ENCODE results near the gene HIVEP3. TPM values are rescaled to one million over a fixed set of nuclear protein-coding genes. Genes with fewer than 3 reads are reported as not detected.

The HIVEP3 gene
- total and polyA plus RNA-seq, 7 donors: 0.70 to 3.4 (median 2.1) TPM

DNA sequence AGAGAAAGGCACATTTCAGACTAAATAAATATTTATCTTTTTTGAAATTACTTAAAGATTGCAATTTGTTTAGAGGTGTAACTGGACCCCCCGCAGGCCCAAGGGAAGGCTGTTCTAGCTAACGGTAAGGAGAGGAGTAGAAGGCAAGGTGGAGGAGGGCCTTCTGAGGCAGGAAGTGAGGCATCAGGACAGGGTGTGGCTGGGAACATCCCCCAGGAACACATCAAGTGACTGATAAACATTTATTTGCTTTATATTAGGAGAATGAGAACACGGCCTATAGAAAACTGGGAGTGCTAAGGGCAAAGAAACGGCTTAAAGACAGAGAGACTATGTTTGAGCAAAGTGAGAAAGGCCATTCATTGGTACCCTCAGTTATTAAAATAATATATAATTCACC, 23.2 kb downstream of the HIVEP3 start:
- Histone ChIP-seq H3K27ac (peak overlapping the region; percentile 64), H3K4me1 (peaks cover 32% of the 10 kb centered on the region), H3K27me3 (ENCODE audit: insufficient read depth in 3 of 3, low read length in 2 of 3) (no peaks in the 10 kb centered on the region), H3K9me3 (no peaks in the 10 kb centered on the region), H3K4me3 (no peak overlapping the region), H3K36me3 (ENCODE audit: insufficient read depth in 1 of 2, low read depth in 1 of 2) (no peaks in the 10 kb centered on the region)
- WGBS, 3 donors: 93 to 95% (median 94%) methylated on average over 4 of the region's 4 CpGs
- DNase-seq: no peak
- ATAC-seq: no peak
- TF ChIP-seq, protein P1, sequence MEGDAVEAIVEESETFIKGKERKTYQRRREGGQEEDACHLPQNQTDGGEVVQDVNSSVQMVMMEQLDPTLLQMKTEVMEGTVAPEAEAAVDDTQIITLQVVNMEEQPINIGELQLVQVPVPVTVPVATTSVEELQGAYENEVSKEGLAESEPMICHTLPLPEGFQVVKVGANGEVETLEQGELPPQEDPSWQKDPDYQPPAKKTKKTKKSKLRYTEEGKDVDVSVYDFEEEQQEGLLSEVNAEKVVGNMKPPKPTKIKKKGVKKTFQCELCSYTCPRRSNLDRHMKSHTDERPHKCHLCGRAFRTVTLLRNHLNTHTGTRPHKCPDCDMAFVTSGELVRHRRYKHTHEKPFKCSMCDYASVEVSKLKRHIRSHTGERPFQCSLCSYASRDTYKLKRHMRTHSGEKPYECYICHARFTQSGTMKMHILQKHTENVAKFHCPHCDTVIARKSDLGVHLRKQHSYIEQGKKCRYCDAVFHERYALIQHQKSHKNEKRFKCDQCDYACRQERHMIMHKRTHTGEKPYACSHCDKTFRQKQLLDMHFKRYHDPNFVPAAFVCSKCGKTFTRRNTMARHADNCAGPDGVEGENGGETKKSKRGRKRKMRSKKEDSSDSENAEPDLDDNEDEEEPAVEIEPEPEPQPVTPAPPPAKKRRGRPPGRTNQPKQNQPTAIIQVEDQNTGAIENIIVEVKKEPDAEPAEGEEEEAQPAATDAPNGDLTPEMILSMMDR (IDR thresholded peaks at IDR 0.05): no peak
- intact Hi-C loops (cut with DNase I): no loop called here

DNA sequence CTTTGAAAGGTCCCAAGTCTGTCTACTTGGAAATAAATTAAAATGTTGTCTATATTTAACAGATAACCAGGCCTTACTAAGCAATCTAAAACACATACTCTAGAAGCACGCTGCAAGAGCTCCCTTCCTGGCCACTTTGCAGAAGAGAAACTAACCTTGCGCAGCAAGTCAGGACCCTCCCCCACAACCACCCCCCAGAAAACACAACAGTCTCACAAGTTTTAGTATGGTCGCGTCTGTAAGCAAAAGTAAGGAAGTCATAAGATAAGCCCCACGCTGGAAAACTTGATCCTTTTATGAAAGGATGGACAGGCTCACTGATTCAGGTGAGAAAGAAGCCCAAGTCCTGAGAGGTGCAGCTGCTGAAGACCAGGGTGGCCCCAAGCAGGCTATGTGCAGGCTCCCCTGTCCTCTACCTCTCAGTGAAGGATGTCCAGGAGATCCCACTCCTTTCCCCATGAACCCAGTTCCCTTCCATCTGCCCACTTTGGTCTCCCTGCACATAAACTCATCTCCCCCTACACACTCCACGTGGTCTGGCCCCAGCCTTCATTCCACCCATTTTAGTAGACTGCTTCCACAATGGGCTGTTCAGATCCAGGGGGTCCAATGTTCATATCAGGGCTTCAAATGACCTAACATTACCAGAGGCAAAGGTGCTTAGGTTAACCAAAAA, 23.8 kb downstream of the HIVEP3 start:
- ATAC-seq (no peak), DNase-seq (no peak)
- Histone ChIP-seq H3K27ac (peak overlapping the region; percentile 64), H3K4me1 (peaks cover 38% of the 10 kb centered on the region), H3K36me3 (ENCODE audit: insufficient read depth in 1 of 2, low read depth in 1 of 2) (no peaks in the 10 kb centered on the region), H3K4me3 (no peak overlapping the region), H3K9me3 (no peaks in the 10 kb centered on the region), H3K27me3 (ENCODE audit: insufficient read depth in 3 of 3, low read length in 2 of 3) (no peaks in the 10 kb centered on the region)
- TF ChIP-seq, protein P1 (IDR thresholded peaks at IDR 0.05): no peak
- intact Hi-C loops (cut with DNase I): no loop called here
- WGBS, 3 donors: 67 to 85% (median 68%) methylated on average over 6 of the region's 6 CpGs

DNA sequence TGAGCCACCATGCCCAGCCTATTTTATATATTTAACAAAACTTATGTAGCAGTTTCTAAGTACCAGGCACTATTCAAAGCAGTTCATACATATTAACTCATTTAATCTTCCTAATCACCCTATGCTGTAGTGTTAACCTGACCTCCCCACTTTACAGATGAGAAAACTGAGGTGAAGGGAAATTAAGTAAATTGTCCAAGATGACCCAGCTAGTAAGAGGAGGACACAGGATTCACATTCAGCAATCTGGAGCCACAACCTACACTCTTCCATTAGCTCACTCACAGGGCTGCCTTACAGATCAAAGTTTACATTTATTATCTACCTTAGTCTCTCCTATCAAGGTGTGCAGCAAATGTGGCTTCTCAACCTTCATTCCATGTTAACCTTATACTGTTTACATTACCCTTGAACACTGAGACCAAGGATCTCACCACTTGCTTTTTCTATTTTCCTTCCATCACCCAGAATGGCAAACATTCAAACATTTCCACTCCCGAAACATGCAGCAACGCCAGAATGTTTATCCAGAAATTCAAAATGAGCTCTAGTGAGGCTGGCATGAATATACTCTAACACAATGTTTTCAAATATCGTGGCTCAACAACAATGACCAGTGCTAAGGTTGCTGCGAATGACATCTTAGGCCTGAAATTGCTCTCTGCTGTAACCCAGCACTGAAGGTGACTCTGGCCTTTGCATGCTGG, 24.5 kb downstream of the HIVEP3 start:
- Histone ChIP-seq H3K27ac (peak overlapping the region; percentile 64), H3K27me3 (ENCODE audit: insufficient read depth in 3 of 3, low read length in 2 of 3) (no peaks in the 10 kb centered on the region), H3K9me3 (no peaks in the 10 kb centered on the region), H3K4me3 (no peak overlapping the region), H3K4me1 (peaks cover 43% of the 10 kb centered on the region), H3K36me3 (ENCODE audit: insufficient read depth in 1 of 2, low read depth in 1 of 2) (no peaks in the 10 kb centered on the region)
- intact Hi-C loops (cut with DNase I): no loop called here
- DNase-seq: no peak
- TF ChIP-seq, protein P1 (IDR thresholded peaks at IDR 0.05): no peak
- ATAC-seq: peak in 3 of 4 donors; percentile 29 to 52 (median 50)
- WGBS, 3 donors: 27 to 57% (median 34%) methylated on average over 4 of the region's 4 CpGs

DNA sequence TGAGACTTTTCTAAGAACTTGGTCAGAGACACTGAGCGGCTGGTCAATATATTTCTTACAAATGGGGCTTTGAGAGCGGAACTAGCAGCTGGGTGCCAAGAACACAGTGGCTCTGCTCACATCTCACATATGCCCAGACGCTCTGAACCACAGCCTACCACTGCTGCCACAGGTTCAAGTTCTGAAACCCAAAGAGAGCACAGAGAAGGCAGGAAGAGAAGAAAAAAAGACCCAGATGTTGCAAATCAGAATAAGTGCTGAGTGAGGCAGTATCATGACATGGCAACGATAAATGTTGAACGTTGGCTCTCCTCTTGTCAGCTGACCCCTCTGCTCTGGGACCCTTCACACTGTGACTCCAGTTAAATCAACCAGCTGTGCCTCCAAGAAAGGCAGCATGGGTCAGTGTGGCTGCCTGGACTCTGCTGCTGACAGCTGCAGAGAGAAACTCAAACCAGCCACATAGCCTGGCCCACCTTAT, 26.4 kb downstream of the HIVEP3 start:
- H3K36me3 ChIP-seq (ENCODE audit: insufficient read depth in 1 of 2, low read depth in 1 of 2): no peaks in the 10 kb centered on the region
- DNase-seq (no peak), ATAC-seq (peak in 3 of 4 donors; percentile 27 to 46 (median 32))
- H3K4me1 ChIP-seq: peaks cover 45% of the 10 kb centered on the region
- H3K27me3 ChIP-seq (ENCODE audit: insufficient read depth in 3 of 3, low read length in 2 of 3): no peaks in the 10 kb centered on the region
- peak overlapping the region; percentile 59 for H3K4me3 ChIP-seq
- no peaks in the 10 kb centered on the region for H3K9me3 ChIP-seq
- WGBS, 3 donors: 24 to 51% (median 27%) methylated on average over 5 of the region's 5 CpGs
- intact Hi-C loops (cut with DNase I): no loop called here
- TF ChIP-seq, protein P1 (IDR thresholded peaks at IDR 0.05): no peak
- H3K27ac ChIP-seq: peak overlapping the region; percentile 70
